ENCODE measurements around the gene PLAC1. TPM values are rescaled to one million over a fixed set of nuclear protein-coding genes. Genes with fewer than 3 reads are reported as not detected.

Gene PLAC1
- total and polyA plus RNA-seq, 2 of the 13 experiments (the other 11 are each of a cell fraction or from before 2014, with no cell fraction given): 0.40 to 2.7 TPM

DNA sequence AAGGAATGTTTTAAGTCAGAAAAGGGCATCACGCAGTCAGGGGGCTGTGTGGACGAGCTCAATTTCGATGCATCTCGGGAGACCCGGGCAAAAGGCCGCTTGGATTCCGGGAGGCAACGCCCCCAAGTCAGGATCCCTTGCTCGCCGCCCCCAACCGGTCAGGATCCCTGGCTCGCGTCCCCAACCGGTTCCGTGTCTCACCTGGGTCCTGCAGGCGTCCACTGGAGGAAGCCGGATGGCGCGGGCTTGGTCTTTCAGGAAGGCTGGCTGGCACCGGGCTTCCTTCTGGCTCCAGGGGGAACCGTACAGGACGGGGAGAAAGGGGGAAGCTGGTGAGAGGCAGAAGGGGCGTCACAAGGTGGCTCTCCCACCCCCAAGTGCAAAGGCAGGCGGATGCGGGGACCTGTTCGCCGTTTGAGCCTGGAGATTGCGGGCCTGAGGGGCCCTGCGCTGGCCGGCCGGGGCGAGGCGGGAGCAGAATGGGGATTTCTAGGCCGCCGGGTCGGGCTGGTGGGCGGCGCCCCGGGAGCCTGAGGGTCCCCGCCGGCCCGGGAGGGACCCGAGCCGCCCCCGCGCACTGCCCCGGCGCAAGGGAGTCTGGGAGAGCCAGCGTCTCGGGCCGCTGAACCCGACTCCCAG, 113.6 kb downstream of the PLAC1 start:
- in situ Hi-C loops (cut with HindIII; ENCODE audit: extremely low pct_ligation_motif_present, low pct_unique_long_range_greater_than_20kb): no loop called here
- intact Hi-C loops (cut with micrococcal nuclease; ENCODE audit: unreplicated experiment): no loop called here
- POLR2A ChIA-PET: no interaction called here
- Histone ChIP-seq H3K36me3 (replicated peaks in 1 of 2; ENCODE audit: control insufficient read depth in 1 of 2, insufficient read depth in 2 of 2, low read length in 2 of 2) (no peaks in the 10 kb centered on the region), H3K9ac (ENCODE audit: insufficient read depth, low read depth, low read length) (no peak overlapping the region), H3K9me3 (ENCODE audit: low read length) (no peaks in the 10 kb centered on the region), H3K4me3 (replicated peaks in 1 of 3; ENCODE audit: insufficient read depth in 1 of 3, low read depth in 2 of 3, low read length in 3 of 3) (peak overlapping the region; percentile 30 to 60 (median 36); a peak in 4 of 6 replicates), H3K27ac (ENCODE audit: extremely low read length, insufficient read depth, low read length) (no peak overlapping the region), H3K4me2 (ENCODE audit: low read depth, low read length) (peak overlapping the region; percentile 67), H2AFZ (ENCODE audit: low read length) (no peak overlapping the region), H3K27me3 (ENCODE audit: control insufficient read depth in 1 of 2, insufficient read depth in 2 of 2, low read length in 2 of 2) (peaks cover 0 to 13% of the 10 kb centered on the region in 2 experiments; a peak in 1 of 5 replicates), H3K79me2 (ENCODE audit: insufficient read depth, low read length) (no peaks in the 10 kb centered on the region), H3K4me1 (ENCODE audit: insufficient read depth, low read length) (no peaks in the 10 kb centered on the region), H4K20me1 (ENCODE audit: insufficient read depth, low read length) (no peaks in the 10 kb centered on the region)
- TF ChIP-seq, protein P1, sequence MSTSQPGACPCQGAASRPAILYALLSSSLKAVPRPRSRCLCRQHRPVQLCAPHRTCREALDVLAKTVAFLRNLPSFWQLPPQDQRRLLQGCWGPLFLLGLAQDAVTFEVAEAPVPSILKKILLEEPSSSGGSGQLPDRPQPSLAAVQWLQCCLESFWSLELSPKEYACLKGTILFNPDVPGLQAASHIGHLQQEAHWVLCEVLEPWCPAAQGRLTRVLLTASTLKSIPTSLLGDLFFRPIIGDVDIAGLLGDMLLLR (CRISPR knock-in tag; IDR thresholded peaks at IDR 0.05): no peak
- TF ChIP-seq, protein P2, sequence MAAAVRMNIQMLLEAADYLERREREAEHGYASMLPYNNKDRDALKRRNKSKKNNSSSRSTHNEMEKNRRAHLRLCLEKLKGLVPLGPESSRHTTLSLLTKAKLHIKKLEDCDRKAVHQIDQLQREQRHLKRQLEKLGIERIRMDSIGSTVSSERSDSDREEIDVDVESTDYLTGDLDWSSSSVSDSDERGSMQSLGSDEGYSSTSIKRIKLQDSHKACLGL (CRISPR knock-in tag; IDR thresholded peaks at IDR 0.05): no peak
- no peak for TF ChIP-seq ZNF775 (CRISPR knock-in tag; IDR thresholded peaks at IDR 0.05; ENCODE audit: borderline replicate concordance)
- WGBS (ENCODE audit: low lambda C conversion rate): 0% methylated on average over 4 of the region's 52 CpGs
- FAIRE-seq (no peak), ATAC-seq (peak; percentile 69), DNase-seq (ENCODE audit: low spot score) (no peak)
- CTCF ChIA-PET (ENCODE audit: low intra/inter-chr PET ratio, low total read pairs): no interaction called here
- no TSS peak for BruUV-seq (replicated peaks)

DNA sequence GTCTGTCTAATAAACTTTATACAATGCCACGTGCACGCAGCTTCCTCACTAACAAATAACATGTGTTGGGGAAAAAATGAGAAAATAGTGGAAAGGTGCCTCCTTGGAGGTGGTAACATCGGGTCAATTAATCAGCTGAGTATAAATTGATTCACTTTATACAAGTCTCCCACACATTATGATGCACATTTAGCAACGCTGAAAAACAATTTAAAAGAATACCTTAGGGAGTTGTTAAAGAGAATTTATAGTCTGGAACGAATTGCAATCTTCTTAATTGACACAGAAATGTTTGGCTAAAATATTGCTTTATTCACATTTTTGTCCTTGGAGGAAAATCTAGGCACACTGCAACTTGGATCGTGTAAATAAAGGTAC, 114.1 kb downstream of the PLAC1 start:
- Histone ChIP-seq H2AFZ (ENCODE audit: low read length) (no peak overlapping the region), H3K36me3 (replicated peaks in 1 of 2; ENCODE audit: control insufficient read depth in 1 of 2, insufficient read depth in 2 of 2, low read length in 2 of 2) (no peaks in the 10 kb centered on the region), H3K9ac (ENCODE audit: insufficient read depth, low read depth, low read length) (no peak overlapping the region), H3K4me3 (replicated peaks in 1 of 3; ENCODE audit: insufficient read depth in 1 of 3, low read depth in 2 of 3, low read length in 3 of 3) (peak overlapping the region in 1 of 3 experiments; percentile 60; a peak in 1 of 6 replicates), H3K9me3 (ENCODE audit: low read length) (no peaks in the 10 kb centered on the region), H3K27ac (ENCODE audit: extremely low read length, insufficient read depth, low read length) (no peak overlapping the region), H4K20me1 (ENCODE audit: insufficient read depth, low read length) (no peaks in the 10 kb centered on the region), H3K27me3 (ENCODE audit: control insufficient read depth in 1 of 2, insufficient read depth in 2 of 2, low read length in 2 of 2) (peaks cover 0 to 13% of the 10 kb centered on the region in 2 experiments; a peak in 1 of 5 replicates), H3K4me2 (ENCODE audit: low read depth, low read length) (peak overlapping the region; percentile 67), H3K4me1 (ENCODE audit: insufficient read depth, low read length) (no peaks in the 10 kb centered on the region), H3K79me2 (ENCODE audit: insufficient read depth, low read length) (no peaks in the 10 kb centered on the region)
- BruUV-seq (replicated peaks): no TSS peak
- intact Hi-C loops (cut with micrococcal nuclease; ENCODE audit: unreplicated experiment) (no loop called here), in situ Hi-C loops (cut with HindIII; ENCODE audit: extremely low pct_ligation_motif_present, low pct_unique_long_range_greater_than_20kb) (no loop called here)
- 53% methylated on average over 6 of the region's 6 CpGs for WGBS (ENCODE audit: low lambda C conversion rate)
- ATAC-seq (no peak), FAIRE-seq (no peak), DNase-seq (ENCODE audit: low spot score) (no peak)
- POLR2A ChIA-PET: no interaction called here
- TF ChIP-seq, protein P3, sequence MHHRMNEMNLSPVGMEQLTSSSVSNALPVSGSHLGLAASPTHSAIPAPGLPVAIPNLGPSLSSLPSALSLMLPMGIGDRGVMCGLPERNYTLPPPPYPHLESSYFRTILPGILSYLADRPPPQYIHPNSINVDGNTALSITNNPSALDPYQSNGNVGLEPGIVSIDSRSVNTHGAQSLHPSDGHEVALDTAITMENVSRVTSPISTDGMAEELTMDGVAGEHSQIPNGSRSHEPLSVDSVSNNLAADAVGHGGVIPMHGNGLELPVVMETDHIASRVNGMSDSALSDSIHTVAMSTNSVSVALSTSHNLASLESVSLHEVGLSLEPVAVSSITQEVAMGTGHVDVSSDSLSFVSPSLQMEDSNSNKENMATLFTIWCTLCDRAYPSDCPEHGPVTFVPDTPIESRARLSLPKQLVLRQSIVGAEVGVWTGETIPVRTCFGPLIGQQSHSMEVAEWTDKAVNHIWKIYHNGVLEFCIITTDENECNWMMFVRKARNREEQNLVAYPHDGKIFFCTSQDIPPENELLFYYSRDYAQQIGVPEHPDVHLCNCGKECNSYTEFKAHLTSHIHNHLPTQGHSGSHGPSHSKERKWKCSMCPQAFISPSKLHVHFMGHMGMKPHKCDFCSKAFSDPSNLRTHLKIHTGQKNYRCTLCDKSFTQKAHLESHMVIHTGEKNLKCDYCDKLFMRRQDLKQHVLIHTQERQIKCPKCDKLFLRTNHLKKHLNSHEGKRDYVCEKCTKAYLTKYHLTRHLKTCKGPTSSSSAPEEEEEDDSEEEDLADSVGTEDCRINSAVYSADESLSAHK (CRISPR knock-in tag; IDR thresholded peaks at IDR 0.05; ENCODE audit: borderline replicate concordance): no peak
- TF ChIP-seq TAF1 (CRISPR knock-in tag; IDR thresholded peaks at IDR 0.05) (no peak), NR3C1 (CRISPR knock-in tag; IDR thresholded peaks at IDR 0.05) (no peak)
- TF ChIP-seq, protein P4, sequence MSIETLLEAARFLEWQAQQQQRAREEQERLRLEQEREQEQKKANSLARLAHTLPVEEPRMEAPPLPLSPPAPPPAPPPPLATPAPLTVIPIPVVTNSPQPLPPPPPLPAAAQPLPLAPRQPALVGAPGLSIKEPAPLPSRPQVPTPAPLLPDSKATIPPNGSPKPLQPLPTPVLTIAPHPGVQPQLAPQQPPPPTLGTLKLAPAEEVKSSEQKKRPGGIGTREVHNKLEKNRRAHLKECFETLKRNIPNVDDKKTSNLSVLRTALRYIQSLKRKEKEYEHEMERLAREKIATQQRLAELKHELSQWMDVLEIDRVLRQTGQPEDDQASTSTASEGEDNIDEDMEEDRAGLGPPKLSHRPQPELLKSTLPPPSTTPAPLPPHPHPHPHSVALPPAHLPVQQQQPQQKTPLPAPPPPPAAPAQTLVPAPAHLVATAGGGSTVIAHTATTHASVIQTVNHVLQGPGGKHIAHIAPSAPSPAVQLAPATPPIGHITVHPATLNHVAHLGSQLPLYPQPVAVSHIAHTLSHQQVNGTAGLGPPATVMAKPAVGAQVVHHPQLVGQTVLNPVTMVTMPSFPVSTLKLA (IDR thresholded peaks at IDR 0.05): peak; percentile 34; the same call in 1 of the 2 replicates
- CTCF ChIA-PET (ENCODE audit: low intra/inter-chr PET ratio, low total read pairs): no interaction called here

All from HepG2 (cell line).